K562 (cell line): Measurements from ENCODE around the gene PSMD4. TPM values are rescaled to one million over a fixed set of nuclear protein-coding genes. Genes with fewer than 3 reads are reported as not detected.
A peak's percentile ranks its signal among the peaks of the same experiment; 100 is the strongest.

Source experiments
- CBX5 ChIP-seq: IDR thresholded peaks from 2 replicates; pipeline ENCODE4 v1.6.1; 2014; ENCODE audit warnings: low read depth, borderline replicate concordance
- CBX8 ChIP-seq: fragments of 200-600 bp; sonication (generic); IDR thresholded peaks from 2 replicates; pipeline ENCODE4 v1.6.1; 2012; ENCODE audit warnings: borderline replicate concordance, mixed run types, low read depth, mild to moderate bottlenecking, moderate library complexity, mixed read lengths, low read length, control low read depth, inconsistent platforms; ENCODE audit not compliant: poor library complexity, severe bottlenecking; ENCODE audit errors: extremely low read depth
- FOXP1 ChIP-seq: sonication (generic); formaldehyde crosslinking; IDR thresholded peaks from 2 replicates; pipeline ENCODE4 v1.8.0; 2022; ENCODE audit warnings: mild to moderate bottlenecking, missing genetic modification reagents
- GATAD2A ChIP-seq: fragments of 450-650 bp; IDR thresholded peaks from 2 replicates; pipeline ENCODE4 v1.6.1; 2017
- HIVEP1 ChIP-seq: fragments of 250-450 bp; sonication (Bioruptor Pico); IDR thresholded peaks from 2 replicates; pipeline ENCODE4 v1.4.0; 2020; ENCODE audit warnings: mild to moderate bottlenecking
- KLF6 ChIP-seq: fragments of 250-450 bp; sonication (Bioruptor Pico); IDR thresholded peaks from 2 replicates; pipeline ENCODE4 v1.4.0; 2020; ENCODE audit warnings: mild to moderate bottlenecking, moderate library complexity, borderline replicate concordance
- MAFG ChIP-seq: fragments of 450-650 bp; conservative IDR thresholded peaks from 2 replicates; pipeline ENCODE4 v1.6.1; 2016; ENCODE audit warnings: missing genetic modification characterization, missing compliant biosample characterization
- MED1 ChIP-seq: sonication (generic); formaldehyde crosslinking; IDR thresholded peaks from 2 replicates; pipeline ENCODE4 v1.8.1; 2023; ENCODE audit warnings: missing genetic modification reagents, borderline replicate concordance
- MTA3 ChIP-seq: fragments of 450-650 bp; formaldehyde crosslinking; IDR thresholded peaks from 2 replicates; pipeline ENCODE4 v1.6.1; 2017; ENCODE audit warnings: mild to moderate bottlenecking, borderline replicate concordance
- MYC ChIP-seq, 2 experiments: fragments of 250-450 bp in 1 of 2; sonication (Bioruptor Pico) in 1 of 2; IDR thresholded peaks; 2 replicates each; pipeline versions ENCODE4 v1.5.1 to v1.6.1; 2012 to 2021; ENCODE audit warnings: low read depth in 2 of 2, borderline replicate concordance in 1 of 2, improper control_type of control experiment in 1 of 2, low read length in 1 of 2, mild to moderate bottlenecking in 1 of 2, moderate library complexity in 1 of 2
- NR2F6 ChIP-seq: fragments of 450-650 bp; formaldehyde crosslinking; IDR thresholded peaks from 2 replicates; pipeline ENCODE4 v1.4.0; 2020; ENCODE audit warnings: mild to moderate bottlenecking
- PHF8 ChIP-seq: fragments of 200-600 bp; sonication (generic); IDR thresholded peaks from 2 replicates; pipeline ENCODE4 v1.6.1; 2012; ENCODE audit warnings: mixed run types, mild to moderate bottlenecking, inconsistent platforms, low read length, moderate library complexity, borderline replicate concordance
- RCOR1 ChIP-seq, 2 experiments: IDR thresholded peaks; 2 replicates each; pipeline ENCODE4 v1.6.1; 2012; ENCODE audit warnings: low read depth in 2 of 2, low read length in 2 of 2, borderline replicate concordance in 1 of 2, improper control_type of control experiment in 1 of 2
- RFX5 ChIP-seq: IDR thresholded peaks from 2 replicates; pipeline ENCODE4 v1.6.1; 2011; ENCODE audit warnings: low read depth, mild to moderate bottlenecking, improper control_type of control experiment, low read length
- SAP30 ChIP-seq: fragments of 200-600 bp; sonication (generic); IDR thresholded peaks from 2 replicates; pipeline ENCODE4 v1.6.1; 2012; ENCODE audit warnings: borderline replicate concordance, low read depth, mild to moderate bottlenecking, moderate library complexity, low read length, control low read depth, inconsistent platforms; ENCODE audit not compliant: insufficient read depth, poor library complexity, severe bottlenecking
- SMAD1 ChIP-seq: fragments of 150-350 bp; IDR thresholded peaks from 2 replicates; pipeline ENCODE4 v1.6.1; 2014; ENCODE audit warnings: low read length, low read depth; ENCODE audit not compliant: partially characterized antibody
- SMARCC2 ChIP-seq: fragments of 450-650 bp; IDR thresholded peaks from 2 replicates; pipeline ENCODE4 v1.6.1; 2017; ENCODE audit warnings: antibody characterized with exemption, moderate library complexity, mild to moderate bottlenecking, low read depth
- SPI1 ChIP-seq: IDR thresholded peaks from 2 replicates; pipeline ENCODE4 v1.6.1; 2011; ENCODE audit warnings: low read depth, low read length, control low read depth, borderline replicate concordance
- TEAD2 ChIP-seq: fragments of 450-650 bp; IDR thresholded peaks from 2 replicates; pipeline ENCODE4 v1.6.1; 2016; ENCODE audit warnings: missing genetic modification characterization, control low read depth, missing compliant biosample characterization
- ZNF436 ChIP-seq: fragments of 250-450, 450-650 bp; sonication (Bioruptor Pico); formaldehyde crosslinking; IDR thresholded peaks from 2 replicates; pipeline ENCODE4 v1.7.0; 2020; ENCODE audit warnings: mild to moderate bottlenecking
- ZNF584 ChIP-seq: fragments of 200-800 bp; sonication (Bioruptor generic); IDR thresholded peaks from 2 replicates; pipeline ENCODE4 v1.6.1; 2016; ENCODE audit warnings: low read depth, mild to moderate bottlenecking, missing genetic modification characterization, missing compliant biosample characterization
- ZNF668 ChIP-seq: fragments of 250-450 bp; sonication (Bioruptor Pico); IDR thresholded peaks from 2 replicates; pipeline ENCODE4 v1.8.0; 2022; ENCODE audit warnings: mild to moderate bottlenecking, inconsistent platforms
- ZNF785 ChIP-seq: fragments of 250-450 bp; sonication (Bioruptor Pico); IDR thresholded peaks from 2 replicates; pipeline ENCODE4 v1.4.0; 2020; ENCODE audit warnings: mild to moderate bottlenecking
- polyA plus RNA-seq, 8 experiments: library from polyadenylated mRNA; depleted of rRNA in 4 of 8; stranded (reverse) in 5 of 8; unstranded in 3 of 8; fragments of >200 nt; fragmentation: Nextera tagmentation in 2 of 8; fragmentation: Illumina TruSeq in 1 of 8; extraction: Ambion mirVana in 2 of 8; extraction: Trizol in 1 of 8; gene quantifications; 2 replicates each; pipeline versions ENCODE4 v1.2.1 to v1.2.3, GENCODE V29; 2011 to 2014; ENCODE audit warnings: inconsistent platforms in 1 of 8, missing spikeins in 1 of 8
- total RNA-seq, 7 experiments: library from RNA; depleted of rRNA in 6 of 7; stranded (reverse); fragments of >200 nt in 6 of 7; fragmentation: Illumina TruSeq in 2 of 7; extraction: Trizol in 2 of 7; gene quantifications; 2 replicates each; pipeline versions ENCODE4 v1.2.1 to v1.2.3, GENCODE V29; 2011 to 2021; ENCODE audit warnings: low replicate concordance in 1 of 7
- TF ChIP-seq, protein P1 (sequence below): sonication (generic); formaldehyde crosslinking; IDR thresholded peaks from 2 replicates; pipeline ENCODE4 v1.8.1; 2023; ENCODE audit warnings: mild to moderate bottlenecking, missing genetic modification reagents, moderate library complexity
- TF ChIP-seq, protein P2 (sequence below): fragments of 250-450 bp; sonication (Bioruptor Pico); IDR thresholded peaks from 2 replicates; pipeline ENCODE4 v1.5.0; 2021; ENCODE audit warnings: mild to moderate bottlenecking, borderline replicate concordance

PSMD4 gene
- total and polyA plus RNA-seq, 9 of the 15 experiments (the other 6 are each of a cell fraction or from before 2014, with no cell fraction given), result 194 to 353 (median 295) TPM

DNA sequence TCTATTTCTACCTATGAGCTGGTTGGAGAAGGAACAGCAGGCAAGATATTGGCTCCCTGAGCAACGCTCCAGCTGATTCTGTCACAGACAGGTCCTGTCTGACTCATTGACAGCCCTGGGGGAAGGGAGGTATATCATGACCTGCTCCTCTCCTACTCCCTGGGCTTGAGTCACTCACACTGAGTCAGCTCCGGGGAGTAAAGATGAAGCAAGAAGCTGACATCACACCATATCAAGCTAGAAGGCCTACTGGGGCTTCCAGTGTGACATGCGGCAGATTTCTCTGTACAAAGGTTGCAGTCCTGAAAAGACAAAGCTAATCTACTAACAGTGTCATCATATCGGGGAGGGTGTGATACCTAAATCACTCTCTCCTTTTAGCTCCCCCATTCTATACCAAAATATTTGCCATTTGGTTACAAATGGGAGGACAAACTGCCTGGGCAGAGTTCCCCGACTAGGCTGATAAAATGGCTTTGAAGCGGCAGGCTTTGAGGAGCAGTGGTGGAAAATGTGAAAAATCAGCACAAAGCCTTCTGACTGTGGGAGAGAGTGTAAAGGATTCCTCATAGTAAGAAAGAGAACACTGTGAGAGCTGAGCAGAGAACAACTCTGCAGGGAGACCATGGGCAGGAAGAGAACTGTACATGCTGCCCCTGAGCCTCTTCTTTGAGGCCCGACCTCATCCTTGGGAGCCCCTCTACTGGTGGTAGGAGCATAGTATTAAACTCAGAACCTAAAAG is 57.2 kb downstream of the PSMD4 start (continued):
- TF ChIP-seq ZNF668 (peak; percentile 76), RFX5 (no peak), CBX5 (no peak), SAP30 (peak; percentile 86), TEAD2 (tag) (no peak), MED1 (CRISPR knock-in tag) (no peak), ZNF436 (CRISPR knock-in tag) (no peak), MTA3 (peak; percentile 86), KLF6 (CRISPR knock-in tag) (no peak), SMAD1 (no peak), ZNF785 (no peak), RCOR1 (IDR thresholded peaks at IDR 0.05; ENCODE audit: borderline replicate concordance in 1 of 2, low read depth in 2 of 2, low read length in 2 of 2) (peak; percentile 76 to 89), MAFG (tag) (peak; percentile 80), HIVEP1 (no peak), SMARCC2 (peak; percentile 93), MYC (IDR thresholded peaks at IDR 0.05; ENCODE audit: low read depth, low read length) (peak; percentile 85), MYC (CRISPR knock-in tag; IDR thresholded peaks at IDR 0.05; ENCODE audit: borderline replicate concordance, low read depth) (no peak; the same call in 1 of the 2 replicates), SPI1 (no peak), NR2F6 (no peak), GATAD2A (no peak; the same call in 1 of the 2 replicates), PHF8 (no peak), CBX8 (no peak), FOXP1 (CRISPR knock-in tag) (peak; percentile 35; the same call in 1 of the 2 replicates), ZNF584 (CRISPR knock-in tag) (peak; percentile 97)
- TF ChIP-seq, protein P1, sequence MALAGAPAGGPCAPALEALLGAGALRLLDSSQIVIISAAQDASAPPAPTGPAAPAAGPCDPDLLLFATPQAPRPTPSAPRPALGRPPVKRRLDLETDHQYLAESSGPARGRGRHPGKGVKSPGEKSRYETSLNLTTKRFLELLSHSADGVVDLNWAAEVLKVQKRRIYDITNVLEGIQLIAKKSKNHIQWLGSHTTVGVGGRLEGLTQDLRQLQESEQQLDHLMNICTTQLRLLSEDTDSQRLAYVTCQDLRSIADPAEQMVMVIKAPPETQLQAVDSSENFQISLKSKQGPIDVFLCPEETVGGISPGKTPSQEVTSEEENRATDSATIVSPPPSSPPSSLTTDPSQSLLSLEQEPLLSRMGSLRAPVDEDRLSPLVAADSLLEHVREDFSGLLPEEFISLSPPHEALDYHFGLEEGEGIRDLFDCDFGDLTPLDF (CRISPR knock-in tag), result no peak
- TF ChIP-seq, protein P2, sequence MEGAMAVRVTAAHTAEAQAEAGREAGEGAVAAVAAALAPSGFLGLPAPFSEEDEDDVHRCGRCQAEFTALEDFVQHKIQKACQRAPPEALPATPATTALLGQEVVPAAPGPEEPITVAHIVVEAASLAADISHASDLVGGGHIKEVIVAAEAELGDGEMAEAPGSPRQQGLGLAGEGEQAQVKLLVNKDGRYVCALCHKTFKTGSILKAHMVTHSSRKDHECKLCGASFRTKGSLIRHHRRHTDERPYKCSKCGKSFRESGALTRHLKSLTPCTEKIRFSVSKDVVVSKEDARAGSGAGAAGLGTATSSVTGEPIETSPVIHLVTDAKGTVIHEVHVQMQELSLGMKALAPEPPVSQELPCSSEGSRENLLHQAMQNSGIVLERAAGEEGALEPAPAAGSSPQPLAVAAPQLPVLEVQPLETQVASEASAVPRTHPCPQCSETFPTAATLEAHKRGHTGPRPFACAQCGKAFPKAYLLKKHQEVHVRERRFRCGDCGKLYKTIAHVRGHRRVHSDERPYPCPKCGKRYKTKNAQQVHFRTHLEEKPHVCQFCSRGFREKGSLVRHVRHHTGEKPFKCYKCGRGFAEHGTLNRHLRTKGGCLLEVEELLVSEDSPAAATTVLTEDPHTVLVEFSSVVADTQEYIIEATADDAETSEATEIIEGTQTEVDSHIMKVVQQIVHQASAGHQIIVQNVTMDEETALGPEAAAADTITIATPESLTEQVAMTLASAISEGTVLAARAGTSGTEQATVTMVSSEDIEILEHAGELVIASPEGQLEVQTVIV (CRISPR knock-in tag), result peak; percentile 50; the same call in 1 of the 2 replicates
